Karpas-422 (cell line): ENCODE data around the gene PSMA6. TPM values are rescaled to one million over a fixed set of nuclear protein-coding genes. Genes with fewer than 3 reads are reported as not detected.

Experiments used
- DNase-seq: peaks from one replicate; pipeline ENCODE4 v3.0.0-alpha.2; 2015
- H2AFZ ChIP-seq: fragments of 200-600 bp; sonication (generic); 2 replicates; pipeline ENCODE4 v1.6.1; 2014; ENCODE audit warnings: antibody characterized with exemption, low read length, mixed read lengths
- H3K27ac ChIP-seq: fragments of 200-600 bp; sonication (generic); 2 replicates; pipeline ENCODE4 v1.5.1; 2014; ENCODE audit warnings: mild to moderate bottlenecking, low read length, moderate library complexity
- H3K27me3 ChIP-seq: fragments of 200-600 bp; sonication (generic); 2 replicates; pipeline ENCODE4 v1.6.1; 2014; ENCODE audit warnings: low read length, mixed read lengths
- H3K36me3 ChIP-seq: fragments of 200-600 bp; sonication (generic); 2 replicates; pipeline ENCODE4 v1.6.1; 2014; ENCODE audit warnings: low read length, mixed read lengths; ENCODE audit not compliant: insufficient read depth
- H3K4me1 ChIP-seq: fragments of 200-600 bp; sonication (generic); 2 replicates; pipeline ENCODE4 v1.6.1; 2014; ENCODE audit warnings: mild to moderate bottlenecking, low read length, mixed read lengths
- H3K4me2 ChIP-seq: fragments of 200-600 bp; sonication (generic); 2 replicates; pipeline ENCODE4 v1.6.1; 2014; ENCODE audit warnings: low read length, low read depth, mild to moderate bottlenecking; ENCODE audit not compliant: poor library complexity, severe bottlenecking
- H3K4me3 ChIP-seq: fragments of 200-600 bp; sonication (generic); 2 replicates; pipeline ENCODE4 v1.5.1; 2014; ENCODE audit warnings: mild to moderate bottlenecking, antibody characterized with exemption, low read length, mixed read lengths
- H3K79me2 ChIP-seq: fragments of 200-600 bp; sonication (generic); 2 replicates; pipeline ENCODE4 v1.6.1; 2014; ENCODE audit warnings: mild to moderate bottlenecking, low read length, mixed read lengths
- H3K9ac ChIP-seq: fragments of 200-600 bp; sonication (generic); 2 replicates; pipeline ENCODE4 v1.6.0; 2014; ENCODE audit warnings: low read length
- H3K9me2 ChIP-seq: fragments of 200-600 bp; sonication (generic), shearing (Covaris generic); replicated peaks from 2 replicates; pipeline ENCODE4 v1.6.0; 2014; ENCODE audit warnings: mild to moderate bottlenecking, low read length, moderate library complexity; ENCODE audit not compliant: insufficient read depth
- H3K9me3 ChIP-seq: fragments of 300-700, 200-600 bp; sonication (generic); 2 replicates; pipeline ENCODE4 v1.6.1; 2014; ENCODE audit warnings: low read length, mixed read lengths
- H4K20me1 ChIP-seq: fragments of 200-600 bp; sonication (generic); 2 replicates; pipeline ENCODE4 v1.6.1; 2014; ENCODE audit warnings: mild to moderate bottlenecking, antibody characterized with exemption, low read length, low read depth; ENCODE audit not compliant: insufficient read depth
- total RNA-seq: library from RNA; depleted of rRNA; stranded (reverse); fragments of >200 nt; shearing (Covaris generic); gene quantifications from 2 replicates; pipeline ENCODE4 v1.2.3, GENCODE V29; 2014; ENCODE audit warnings: low replicate concordance

PSMA6 gene
- total RNA-seq, 1 experiment from 2014 or later = 344 TPM

- Histone ChIP-seq H3K9me3 (no peaks in the 10 kb centered on the region), H3K79me2 (peaks cover 81% of the 10 kb centered on the region), H2AFZ (no peak overlapping the region), H3K4me2 (no peak overlapping the region), H3K36me3 (peaks cover 49% of the 10 kb centered on the region), H3K9ac (no peak overlapping the region), H3K4me3 (no peak overlapping the region), H3K4me1 (peaks cover 6% of the 10 kb centered on the region), H4K20me1 (peaks cover 50% of the 10 kb centered on the region), H3K27me3 (no peaks in the 10 kb centered on the region), H3K9me2 (no peaks in the 10 kb centered on the region), H3K27ac (no peak overlapping the region)
- no peak for DNase-seq
Measured at GRCh38 chr14:35306114-35306513, 13.9 kb downstream of the PSMA6 start.

GRCh38 chr14:35317820-35318219 lies 25.6 kb downstream of the PSMA6 start:
- no peaks in the 10 kb centered on the region for H3K9me2 ChIP-seq
- peaks cover 53% of the 10 kb centered on the region for H3K36me3 ChIP-seq
- H4K20me1 ChIP-seq = no peaks in the 10 kb centered on the region
- no peaks in the 10 kb centered on the region for H3K27me3 ChIP-seq
- no peaks in the 10 kb centered on the region for H3K9me3 ChIP-seq
- H3K79me2 ChIP-seq = no peaks in the 10 kb centered on the region
- H3K4me3 ChIP-seq = no peak overlapping the region
- no peaks in the 10 kb centered on the region for H3K4me1 ChIP-seq
- H3K27ac ChIP-seq = no peak overlapping the region
- no peak overlapping the region for H3K9ac ChIP-seq
- no peak overlapping the region for H3K4me2 ChIP-seq
- H2AFZ ChIP-seq = no peak overlapping the region
- no peak for DNase-seq

GRCh38 chr14:35319509-35319908 lies 27.3 kb downstream of the PSMA6 start:
- no peak overlapping the region for H2AFZ ChIP-seq

GRCh38 chr14:35320472-35320871 lies 28.3 kb downstream of the PSMA6 start:
- Histone ChIP-seq H2AFZ (no peak overlapping the region), H3K4me1 (no peaks in the 10 kb centered on the region), H3K9me2 (no peaks in the 10 kb centered on the region), H3K4me2 (no peak overlapping the region), H3K9me3 (no peaks in the 10 kb centered on the region), H3K4me3 (no peak overlapping the region), H3K36me3 (peaks cover 27% of the 10 kb centered on the region), H4K20me1 (no peaks in the 10 kb centered on the region), H3K79me2 (no peaks in the 10 kb centered on the region), H3K27ac (no peak overlapping the region), H3K27me3 (no peaks in the 10 kb centered on the region), H3K9ac (no peak overlapping the region)
- no peak for DNase-seq

More at GRCh38 chr14:35319509-35319908, 27.3 kb downstream of the PSMA6 start:
- no peaks in the 10 kb centered on the region for H3K79me2 ChIP-seq
- H3K4me3 ChIP-seq = no peak overlapping the region
- H3K9me3 ChIP-seq = no peaks in the 10 kb centered on the region
- DNase-seq = no peak
- no peak overlapping the region for H3K9ac ChIP-seq
- no peak overlapping the region for H3K27ac ChIP-seq
- H3K4me2 ChIP-seq = no peak overlapping the region
- no peaks in the 10 kb centered on the region for H3K9me2 ChIP-seq
- no peaks in the 10 kb centered on the region for H3K4me1 ChIP-seq
- H3K36me3 ChIP-seq = peaks cover 36% of the 10 kb centered on the region
- no peaks in the 10 kb centered on the region for H3K27me3 ChIP-seq
- no peaks in the 10 kb centered on the region for H4K20me1 ChIP-seq

GRCh38 chr14:35326375-35326774 lies 34.2 kb downstream of the PSMA6 start:
- Histone ChIP-seq H3K4me3 (no peak overlapping the region), H3K79me2 (no peaks in the 10 kb centered on the region), H4K20me1 (no peaks in the 10 kb centered on the region), H3K27ac (no peak overlapping the region), H3K4me2 (no peak overlapping the region), H3K27me3 (no peaks in the 10 kb centered on the region), H3K9me2 (no peaks in the 10 kb centered on the region), H2AFZ (no peak overlapping the region), H3K4me1 (no peaks in the 10 kb centered on the region; the same call in 1 of the 2 replicates), H3K9ac (no peak overlapping the region), H3K9me3 (no peaks in the 10 kb centered on the region), H3K36me3 (no peaks in the 10 kb centered on the region)
- DNase-seq = no peak

- Histone ChIP-seq H3K27me3 (no peaks in the 10 kb centered on the region), H3K9ac (no peak overlapping the region), H3K36me3 (no peaks in the 10 kb centered on the region), H2AFZ (no peak overlapping the region), H3K4me2 (no peak overlapping the region), H4K20me1 (no peaks in the 10 kb centered on the region), H3K4me3 (no peak overlapping the region), H3K27ac (no peak overlapping the region), H3K79me2 (no peaks in the 10 kb centered on the region), H3K4me1 (peaks cover 9% of the 10 kb centered on the region), H3K9me2 (no peaks in the 10 kb centered on the region), H3K9me3 (no peaks in the 10 kb centered on the region)
- DNase-seq = no peak
Measured at GRCh38 chr14:35331605-35332516, 39.7 kb downstream of the PSMA6 start.

- Histone ChIP-seq H2AFZ (peak overlapping the region; percentile 7; the same call in 1 of the 2 replicates), H3K27me3 (no peaks in the 10 kb centered on the region), H3K27ac (no peak overlapping the region), H3K79me2 (no peaks in the 10 kb centered on the region), H3K9ac (no peak overlapping the region), H4K20me1 (no peaks in the 10 kb centered on the region), H3K4me1 (peaks cover 9% of the 10 kb centered on the region), H3K9me2 (no peaks in the 10 kb centered on the region), H3K36me3 (no peaks in the 10 kb centered on the region), H3K4me3 (no peak overlapping the region), H3K4me2 (no peak overlapping the region), H3K9me3 (no peaks in the 10 kb centered on the region)
- DNase-seq = no peak
Measured at GRCh38 chr14:35332517-35333263, 40.5 kb downstream of the PSMA6 start.

- Histone ChIP-seq H3K9ac (no peak overlapping the region), H3K79me2 (no peaks in the 10 kb centered on the region), H3K4me1 (peaks cover 9% of the 10 kb centered on the region), H3K36me3 (no peaks in the 10 kb centered on the region), H3K9me3 (no peaks in the 10 kb centered on the region), H2AFZ (peak overlapping the region; percentile 7; the same call in 1 of the 2 replicates), H3K27ac (no peak overlapping the region), H3K9me2 (no peaks in the 10 kb centered on the region), H3K4me3 (no peak overlapping the region), H3K4me2 (no peak overlapping the region), H4K20me1 (no peaks in the 10 kb centered on the region), H3K27me3 (no peaks in the 10 kb centered on the region)
- no peak for DNase-seq
Measured at GRCh38 chr14:35333264-35333730, 41.1 kb downstream of the PSMA6 start.
